BLaER1 (cell line): ENCODE measurements around the gene VEPH1.

ENCODE experiments used
- H3K27ac ChIP-seq: shearing (Covaris generic); formaldehyde crosslinking; 2 replicates; pipeline ENCODE4 v1.8.1; 2022
- H3K27me3 ChIP-seq: shearing (Covaris generic); formaldehyde crosslinking; 2 replicates; pipeline ENCODE4 v1.8.1; 2022
- H3K36me3 ChIP-seq: shearing (Covaris generic); formaldehyde crosslinking; 2 replicates; pipeline ENCODE4 v1.8.1; 2022
- H3K4me1 ChIP-seq: shearing (Covaris generic); formaldehyde crosslinking; 2 replicates; pipeline ENCODE4 v1.8.1; 2022
- H3K4me2 ChIP-seq: shearing (Covaris generic); formaldehyde crosslinking; 2 replicates; pipeline ENCODE4 v1.8.1; 2022
- H3K4me3 ChIP-seq: shearing (Covaris generic); formaldehyde crosslinking; 2 replicates; pipeline ENCODE4 v1.8.1; 2022
- H3K9ac ChIP-seq: shearing (Covaris generic); formaldehyde crosslinking; 2 replicates; pipeline ENCODE4 v1.8.1; 2022
- H3K9me3 ChIP-seq: shearing (Covaris generic); formaldehyde crosslinking; 2 replicates; pipeline ENCODE4 v1.8.1; 2022
- H4K20me1 ChIP-seq: shearing (Covaris generic); formaldehyde crosslinking; 2 replicates; pipeline ENCODE4 v1.8.1; 2022
- Cebpa-rat ChIP-seq: shearing (Covaris generic); IDR thresholded peaks from 2 replicates; pipeline ENCODE4 v1.8.1; 2022

Gene VEPH1

DNA sequence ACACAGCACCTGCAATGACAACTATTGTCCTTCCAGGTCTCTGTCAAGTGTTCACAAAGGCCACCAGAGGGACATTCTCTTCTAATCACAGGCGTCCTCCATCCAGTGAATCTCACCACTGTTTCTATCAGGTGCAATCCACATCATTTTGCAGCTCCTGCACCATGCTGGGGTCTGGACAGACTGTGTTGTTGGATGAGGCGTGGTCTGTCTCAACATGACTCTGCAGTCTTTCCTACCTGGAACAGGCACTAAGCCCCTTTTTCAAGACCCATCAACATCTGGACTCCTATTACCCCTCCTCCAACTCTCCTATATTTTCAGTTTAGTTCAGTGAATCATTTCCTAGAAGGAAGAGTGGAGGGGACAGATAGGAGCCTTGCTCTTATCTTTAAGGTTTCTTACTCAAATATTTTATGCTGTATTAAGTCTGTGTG lies 31.5 kb upstream of the VEPH1 start:
- Histone ChIP-seq H3K36me3 (no peaks in the 10 kb centered on the region), H3K27me3 (no peaks in the 10 kb centered on the region), H4K20me1 (no peaks in the 10 kb centered on the region), H3K27ac (no peak overlapping the region), H3K4me1 (no peaks in the 10 kb centered on the region), H3K9ac (no peak overlapping the region), H3K9me3 (no peaks in the 10 kb centered on the region), H3K4me2 (no peak overlapping the region), H3K4me3 (no peak overlapping the region)
- TF ChIP-seq Cebpa-rat: no peak

DNA sequence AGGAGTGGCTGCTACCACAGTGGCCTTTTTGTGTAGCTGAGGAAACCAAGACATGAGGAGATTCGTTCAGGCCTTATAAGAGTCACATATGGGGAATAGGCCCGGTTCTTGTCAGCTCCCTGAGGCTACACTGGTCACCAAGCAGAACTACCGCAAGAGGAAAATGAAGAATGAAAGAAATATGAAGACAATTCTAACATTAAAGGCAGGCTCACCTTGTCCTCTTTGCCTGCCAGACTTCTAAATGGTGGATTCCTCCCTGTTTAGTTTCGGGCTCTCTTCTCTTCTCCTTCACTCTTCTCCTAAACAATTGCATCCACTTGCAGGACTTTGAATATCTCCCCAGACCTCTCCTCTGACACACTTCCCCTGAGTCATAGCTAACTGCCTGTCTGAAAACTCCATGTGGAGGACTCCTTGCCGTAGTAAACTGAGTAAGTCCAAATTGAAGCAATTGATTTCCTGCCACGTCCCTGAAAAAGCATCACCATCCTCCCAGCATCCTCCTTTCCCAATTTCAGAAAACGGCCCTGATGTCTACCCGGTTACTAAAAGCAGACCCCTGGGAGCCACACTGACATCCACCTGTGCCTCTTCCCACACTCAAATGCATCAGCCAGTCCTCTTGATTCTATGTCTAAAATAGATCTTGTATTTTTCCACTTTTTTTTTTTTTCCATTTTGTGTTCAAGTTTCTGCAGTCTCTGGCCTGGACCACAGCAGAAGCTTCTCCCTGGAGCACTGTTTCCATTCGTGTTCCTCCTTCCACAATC lies 30.3 kb upstream of the VEPH1 start:
- Histone ChIP-seq H3K27me3 (no peaks in the 10 kb centered on the region), H3K27ac (no peak overlapping the region), H3K4me2 (no peak overlapping the region), H3K9ac (no peak overlapping the region), H4K20me1 (no peaks in the 10 kb centered on the region), H3K4me3 (no peak overlapping the region), H3K9me3 (no peaks in the 10 kb centered on the region), H3K36me3 (no peaks in the 10 kb centered on the region), H3K4me1 (no peaks in the 10 kb centered on the region)
- TF ChIP-seq Cebpa-rat: no peak

DNA sequence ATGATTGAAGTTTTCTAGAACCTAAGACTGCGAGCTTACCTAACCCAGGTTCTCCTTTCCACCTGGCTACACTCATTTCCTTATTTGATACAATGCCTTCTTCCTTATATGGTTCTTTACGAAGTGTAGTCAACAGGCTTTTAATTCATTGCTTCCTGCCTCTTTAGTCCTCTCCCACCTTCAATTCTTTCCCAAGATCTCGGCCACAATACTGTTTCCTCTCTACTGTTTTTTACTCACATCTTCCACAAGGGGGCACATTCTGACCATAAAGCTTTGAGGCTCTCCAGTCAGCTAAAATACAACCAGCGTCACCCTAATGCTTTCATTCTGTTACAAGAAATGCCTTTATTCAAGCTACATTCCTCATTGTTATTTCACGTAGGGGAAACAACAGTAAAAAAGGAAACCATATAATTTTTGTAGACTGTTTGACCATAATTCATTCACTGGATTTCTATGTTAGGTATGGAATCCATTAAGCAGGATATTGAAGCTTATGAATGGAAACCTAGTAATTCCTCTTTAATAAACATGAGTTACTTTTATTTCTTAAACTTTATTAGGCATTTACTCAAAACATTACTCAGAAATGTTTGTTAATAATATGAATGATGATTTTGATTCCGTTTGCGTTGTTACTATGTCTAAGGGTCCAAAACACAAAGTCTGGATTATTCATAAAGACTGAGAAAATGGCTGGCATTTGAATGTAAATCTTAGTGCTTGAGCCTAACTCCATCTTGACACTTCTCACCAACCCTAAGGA lies 29.5 kb upstream of the VEPH1 start:
- Histone ChIP-seq H3K9ac (no peak overlapping the region), H3K27ac (no peak overlapping the region), H3K4me3 (no peak overlapping the region), H3K4me1 (no peaks in the 10 kb centered on the region), H3K9me3 (no peaks in the 10 kb centered on the region), H3K27me3 (no peaks in the 10 kb centered on the region), H3K36me3 (no peaks in the 10 kb centered on the region), H4K20me1 (no peaks in the 10 kb centered on the region), H3K4me2 (no peak overlapping the region)
- TF ChIP-seq Cebpa-rat: no peak

DNA sequence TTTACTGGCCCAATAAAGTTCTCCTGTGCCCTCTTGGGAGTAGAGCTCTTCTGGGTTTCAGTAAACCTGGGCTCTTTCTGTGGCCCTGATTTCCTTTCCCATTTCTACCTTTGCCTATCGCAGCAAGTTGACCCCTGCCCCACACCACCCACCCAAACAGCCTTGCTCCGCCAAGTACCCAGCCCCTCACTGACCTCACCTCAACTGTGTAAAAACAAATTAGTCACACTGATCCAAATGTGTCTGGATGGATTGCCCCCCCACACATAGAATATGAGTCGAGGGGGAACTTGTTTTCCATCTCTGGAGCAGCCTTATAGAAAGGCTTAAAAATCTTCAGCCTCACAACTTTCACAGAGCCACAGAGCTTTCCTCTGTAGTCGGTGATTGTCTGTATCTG lies 28.6 kb upstream of the VEPH1 start:
- Histone ChIP-seq H3K9me3 (no peaks in the 10 kb centered on the region), H4K20me1 (no peaks in the 10 kb centered on the region), H3K4me2 (no peak overlapping the region), H3K36me3 (no peaks in the 10 kb centered on the region), H3K27ac (no peak overlapping the region), H3K4me1 (no peaks in the 10 kb centered on the region), H3K27me3 (no peaks in the 10 kb centered on the region), H3K9ac (no peak overlapping the region), H3K4me3 (no peak overlapping the region)
- TF ChIP-seq Cebpa-rat: no peak

DNA sequence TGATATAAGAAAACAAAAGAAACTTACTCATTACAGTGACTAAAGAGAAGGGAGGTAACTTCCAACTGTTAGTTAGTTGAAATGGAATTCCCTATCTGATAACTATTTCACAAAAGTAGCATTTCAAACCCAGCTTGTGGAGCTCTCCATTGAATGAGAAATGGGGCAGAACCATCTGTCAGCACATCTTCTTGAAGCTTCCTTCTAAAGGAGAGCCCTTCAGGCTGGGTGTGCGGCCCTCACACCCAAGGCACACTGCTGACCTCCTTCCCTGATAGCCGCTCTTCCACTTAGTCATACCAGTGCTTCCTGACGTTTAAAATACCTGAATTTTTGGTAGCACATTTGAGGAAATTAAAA lies 28.1 kb upstream of the VEPH1 start:
- H3K27ac ChIP-seq: no peak overlapping the region

DNA sequence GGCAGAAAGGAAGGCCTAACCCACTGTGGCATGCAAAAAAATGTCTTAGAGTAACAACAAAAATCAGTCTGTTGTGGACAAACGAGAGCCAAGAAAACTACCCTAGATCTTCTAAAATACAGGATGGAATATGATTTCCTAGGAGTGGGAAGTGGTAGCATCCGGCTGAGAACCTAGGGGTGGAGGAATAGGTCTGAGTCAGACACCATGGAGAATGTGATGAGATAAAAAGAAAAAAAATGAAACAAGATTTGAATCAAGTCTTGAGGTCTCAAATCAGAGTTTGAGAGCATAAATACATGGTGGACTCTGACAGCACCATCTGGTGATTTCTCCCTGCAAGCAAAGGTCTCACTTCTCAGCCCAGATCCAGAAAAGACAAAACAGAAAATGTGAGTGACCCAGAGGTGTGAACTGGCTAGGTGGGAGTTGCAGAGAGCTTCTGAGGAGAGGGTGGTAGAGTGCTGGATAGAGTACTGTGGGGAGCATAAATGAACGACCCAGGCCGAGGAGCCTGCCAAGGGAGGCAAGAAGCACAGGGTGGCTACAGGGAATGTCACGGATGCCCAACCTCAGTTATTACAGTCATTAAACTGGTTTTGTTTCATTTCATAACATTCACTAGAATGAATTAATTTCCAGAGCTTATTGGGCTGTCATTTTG lies 27.6 kb upstream of the VEPH1 start:
- Histone ChIP-seq H3K4me2 (no peak overlapping the region), H3K36me3 (no peaks in the 10 kb centered on the region), H3K4me3 (no peak overlapping the region), H3K9me3 (no peaks in the 10 kb centered on the region), H4K20me1 (no peaks in the 10 kb centered on the region), H3K9ac (no peak overlapping the region), H3K27me3 (no peaks in the 10 kb centered on the region), H3K4me1 (no peaks in the 10 kb centered on the region), H3K27ac (no peak overlapping the region)
- no peak for TF ChIP-seq Cebpa-rat

More for the DNA sequence above, 28.1 kb upstream of the VEPH1 start:
- Histone ChIP-seq H3K27me3 (no peaks in the 10 kb centered on the region), H3K36me3 (no peaks in the 10 kb centered on the region), H3K4me1 (no peaks in the 10 kb centered on the region), H3K4me3 (no peak overlapping the region), H3K9ac (no peak overlapping the region), H3K4me2 (no peak overlapping the region), H3K9me3 (no peaks in the 10 kb centered on the region), H4K20me1 (no peaks in the 10 kb centered on the region)
- no peak for TF ChIP-seq Cebpa-rat

DNA sequence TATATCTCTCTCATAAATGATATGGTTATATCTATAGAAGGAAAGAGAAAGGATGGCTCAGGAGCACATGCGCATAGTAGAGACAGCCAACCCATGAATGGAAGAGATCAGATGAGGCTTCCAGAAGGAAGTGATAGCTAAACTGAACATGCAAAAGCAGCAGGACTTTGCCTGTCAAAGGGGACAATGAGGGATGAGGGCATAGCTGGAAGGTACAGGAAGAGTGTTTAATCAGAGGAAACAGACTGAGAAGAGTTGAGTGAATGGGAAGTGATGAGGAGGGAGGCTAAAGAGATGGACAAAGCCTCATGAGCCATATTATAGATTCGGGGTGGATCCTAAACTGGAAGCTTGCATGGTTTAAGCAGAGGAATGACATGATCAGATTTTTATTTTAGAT lies 26.5 kb upstream of the VEPH1 start:
- no peaks in the 10 kb centered on the region for H3K4me1 ChIP-seq

DNA sequence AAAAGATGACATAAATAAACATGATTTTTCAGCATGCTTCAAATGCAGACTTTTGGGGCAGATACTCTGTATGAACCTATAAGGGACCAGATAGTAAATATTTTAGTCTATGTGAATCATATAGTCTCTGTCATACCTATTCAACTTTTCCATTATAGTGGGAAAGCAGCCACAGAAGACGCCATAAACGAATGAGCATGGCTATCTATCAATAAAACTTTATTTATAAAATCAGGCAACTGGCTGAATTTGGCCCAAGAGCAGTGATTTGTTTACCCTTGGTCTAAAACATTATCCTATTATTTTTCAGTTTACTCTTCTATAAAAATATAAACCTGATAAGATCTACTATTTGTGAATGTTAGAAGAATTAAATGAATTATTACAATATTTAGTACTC lies 25.9 kb upstream of the VEPH1 start:
- Histone ChIP-seq H3K9ac (no peak overlapping the region), H3K36me3 (no peaks in the 10 kb centered on the region), H3K4me3 (no peak overlapping the region), H3K4me2 (no peak overlapping the region), H4K20me1 (no peaks in the 10 kb centered on the region), H3K27me3 (no peaks in the 10 kb centered on the region), H3K4me1 (no peaks in the 10 kb centered on the region), H3K9me3 (no peaks in the 10 kb centered on the region), H3K27ac (no peak overlapping the region)
- TF ChIP-seq Cebpa-rat: no peak

More for the DNA sequence above, 26.5 kb upstream of the VEPH1 start:
- no peak for TF ChIP-seq Cebpa-rat
- Histone ChIP-seq H3K4me3 (no peak overlapping the region), H3K27ac (no peak overlapping the region), H3K36me3 (no peaks in the 10 kb centered on the region), H3K4me2 (no peak overlapping the region), H3K9me3 (no peaks in the 10 kb centered on the region), H3K27me3 (no peaks in the 10 kb centered on the region), H3K9ac (no peak overlapping the region), H4K20me1 (no peaks in the 10 kb centered on the region)

DNA sequence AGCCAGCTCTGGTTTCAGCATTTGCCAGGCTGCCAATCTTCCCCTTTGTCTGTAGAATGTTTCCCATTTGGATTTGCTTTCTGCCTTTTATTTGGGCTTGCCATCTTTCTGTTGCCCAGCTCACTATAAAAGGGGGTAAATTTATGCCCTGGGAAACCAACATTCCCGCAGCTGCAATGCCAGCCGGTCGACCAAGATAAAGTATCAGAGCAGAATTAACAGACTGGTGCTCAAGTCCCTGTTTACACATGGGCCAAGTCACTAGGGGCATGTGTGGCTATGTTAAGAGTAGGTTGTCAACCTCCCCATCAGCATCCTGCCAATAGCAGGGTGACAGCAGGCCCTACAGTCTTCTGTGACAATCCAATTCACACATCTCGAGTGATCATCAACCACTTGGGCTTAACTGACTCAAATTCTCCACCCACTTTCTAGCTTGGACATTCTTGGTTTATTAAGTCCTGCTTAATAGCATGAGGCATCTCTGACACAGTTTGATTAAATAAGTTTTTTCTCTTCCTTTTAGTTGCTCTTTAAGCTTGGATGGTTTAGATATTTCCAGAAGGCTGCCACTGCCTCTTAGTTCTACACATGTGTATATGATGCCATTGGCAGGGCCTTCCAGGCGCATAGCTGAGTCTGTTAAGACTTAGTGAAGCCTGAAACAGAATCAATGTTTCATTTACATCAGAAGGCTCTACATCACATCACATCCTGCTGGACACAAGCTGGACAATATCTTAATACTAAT lies 24.1 kb upstream of the VEPH1 start:
- H3K4me2 ChIP-seq: no peak overlapping the region
- no peak overlapping the region for H3K4me3 ChIP-seq
- TF ChIP-seq Cebpa-rat: no peak
- no peaks in the 10 kb centered on the region for H3K9me3 ChIP-seq
- no peak overlapping the region for H3K9ac ChIP-seq
- no peaks in the 10 kb centered on the region for H4K20me1 ChIP-seq
- H3K27me3 ChIP-seq: no peaks in the 10 kb centered on the region
- no peaks in the 10 kb centered on the region for H3K4me1 ChIP-seq
- no peak overlapping the region for H3K27ac ChIP-seq
- no peaks in the 10 kb centered on the region for H3K36me3 ChIP-seq
